ENCODE measurements around the gene ITSN2. TPM values are rescaled to one million over a fixed set of nuclear protein-coding genes. Genes with fewer than 3 reads are reported as not detected.

The ITSN2 gene
- total RNA-seq, 4 donors from 2014 or later = 33.9 to 66.7 (median 42.4) TPM

- ATAC-seq = no peak
- no peak for DNase-seq
- H3K27ac ChIP-seq = no peak overlapping the region
- H3K4me3 ChIP-seq = no peak overlapping the region
- H3K4me1 ChIP-seq = no peaks in the 10 kb centered on the region
- H3K27me3 ChIP-seq = no peaks in the 10 kb centered on the region
- H3K9me3 ChIP-seq = no peaks in the 10 kb centered on the region
- intact Hi-C loops (cut with DNase I; ENCODE audit: low total_unique reads) (no loop called here), in situ Hi-C loops (cut with MboI; ENCODE audit: low sequenced_read_pairs in 4 of 4) (loop anchor here in 1 of 4 donors (10.0 kb wide), 1 partner anchor 57 kb away; no protein-coding TSS in a partner anchor)
- TF ChIP-seq POLR2A (IDR thresholded peaks at IDR 0.05) (no peak), CTCF (IDR thresholded peaks at IDR 0.05 in 4 of 5, conservative IDR thresholded peaks at IDR 0.05 in 1 of 5) (no peak)
- H3K36me3 ChIP-seq = no peaks in the 10 kb centered on the region
Measured at GRCh38 chr2:24372033-24372432, 11.7 kb upstream of the ITSN2 start.

- Histone ChIP-seq H3K9me3 (no peaks in the 10 kb centered on the region), H3K27me3 (no peaks in the 10 kb centered on the region), H3K4me3 (no peak overlapping the region), H3K27ac (peak overlapping the region; percentile 69 to 83 (median 72)), H3K4me1 (peaks cover 18 to 20% of the 10 kb centered on the region in 2 donors), H3K36me3 (no peaks in the 10 kb centered on the region)
- DNase-seq (no peak), ATAC-seq (peak in 1 of 2 donors; percentile 48)
- intact Hi-C loops (cut with DNase I; ENCODE audit: low total_unique reads) = loop anchor here (2.0 kb wide), 1 partner anchor 61 kb away; no protein-coding TSS in a partner anchor
- TF ChIP-seq CTCF (IDR thresholded peaks at IDR 0.05 in 4 of 5, conservative IDR thresholded peaks at IDR 0.05 in 1 of 5) (no peak), POLR2A (IDR thresholded peaks at IDR 0.05) (no peak)
- in situ Hi-C loops (cut with MboI; ENCODE audit: low sequenced_read_pairs in 4 of 4) = no loop called here
Measured at GRCh38 chr2:24365826-24366225, 5.5 kb upstream of the ITSN2 start.

GRCh38 chr2:24365051-24365450 is 4.7 kb upstream of the ITSN2 start:
- peak overlapping the region; percentile 69 to 83 (median 72) for H3K27ac ChIP-seq

GRCh38 chr2:24363301-24363700 is 3.0 kb upstream of the ITSN2 start:
- no peaks in the 10 kb centered on the region for H3K27me3 ChIP-seq
- no peaks in the 10 kb centered on the region for H3K9me3 ChIP-seq
- H3K4me3 ChIP-seq = no peak overlapping the region
- no peak for DNase-seq
- ATAC-seq = no peak
- no peaks in the 10 kb centered on the region for H3K36me3 ChIP-seq
- in situ Hi-C loops (cut with MboI; ENCODE audit: low sequenced_read_pairs in 4 of 4) (no loop called here), intact Hi-C loops (cut with DNase I; ENCODE audit: low total_unique reads) (no loop called here)
- H3K27ac ChIP-seq = no peak overlapping the region
- H3K4me1 ChIP-seq = peaks cover 25 to 29% of the 10 kb centered on the region in 2 donors
- no peak for TF ChIP-seq CTCF (IDR thresholded peaks at IDR 0.05 in 4 of 5, conservative IDR thresholded peaks at IDR 0.05 in 1 of 5)
- TF ChIP-seq POLR2A (IDR thresholded peaks at IDR 0.05) = no peak

More at GRCh38 chr2:24365051-24365450, 4.7 kb upstream of the ITSN2 start:
- H3K36me3 ChIP-seq = no peaks in the 10 kb centered on the region
- TF ChIP-seq POLR2A (IDR thresholded peaks at IDR 0.05) = no peak
- TF ChIP-seq CTCF (IDR thresholded peaks at IDR 0.05 in 4 of 5, conservative IDR thresholded peaks at IDR 0.05 in 1 of 5) = no peak
- intact Hi-C loops (cut with DNase I; ENCODE audit: low total_unique reads) = loop anchor here (2.0 kb wide), 1 partner anchor 60 kb away; no protein-coding TSS in a partner anchor
- in situ Hi-C loops (cut with MboI; ENCODE audit: low sequenced_read_pairs in 4 of 4) = no loop called here
- DNase-seq (peak; percentile 83 to 93), ATAC-seq (peak; percentile 77 to 82)
- H3K9me3 ChIP-seq = no peaks in the 10 kb centered on the region
- peak overlapping the region in 2 of 4 donors; percentile 2 to 12 for H3K4me3 ChIP-seq
- no peaks in the 10 kb centered on the region for H3K27me3 ChIP-seq
- peaks cover 18 to 20% of the 10 kb centered on the region in 2 donors for H3K4me1 ChIP-seq

- Histone ChIP-seq H3K9me3 (no peaks in the 10 kb centered on the region), H3K27me3 (no peaks in the 10 kb centered on the region), H3K4me3 (no peak overlapping the region), H3K36me3 (no peaks in the 10 kb centered on the region), H3K4me1 (peaks cover 25 to 29% of the 10 kb centered on the region in 2 donors), H3K27ac (no peak overlapping the region)
- TF ChIP-seq POLR2A (IDR thresholded peaks at IDR 0.05) (no peak), CTCF (IDR thresholded peaks at IDR 0.05 in 4 of 5, conservative IDR thresholded peaks at IDR 0.05 in 1 of 5) (no peak)
- in situ Hi-C loops (cut with MboI; ENCODE audit: low sequenced_read_pairs in 4 of 4) = no loop called here
- no peak for ATAC-seq
- intact Hi-C loops (cut with DNase I; ENCODE audit: low total_unique reads) = no loop called here
- no peak for DNase-seq
Measured at GRCh38 chr2:24362253-24362652, 1.9 kb upstream of the ITSN2 start.
